Mesenchymal stem cell (in vitro differentiated cells and primary cell): ENCODE measurements around the gene FRY.
A peak's percentile ranks its signal among the peaks of the same experiment; 100 is the strongest.

Experiments used
- DNase-seq: peaks from one replicate; pipeline ENCODE4 v3.0.0-alpha.2; 2013
- H2AFZ ChIP-seq: one replicate; pipeline ENCODE4 v1.6.1; 2013; ENCODE audit warnings: low read depth, mild to moderate bottlenecking, control low read depth, inconsistent platforms, low read length, moderate library complexity
- H2AK5ac ChIP-seq: 2 replicates; pipeline ENCODE4 v1.6.1; 2013; ENCODE audit warnings: low read length, moderate library complexity, mild to moderate bottlenecking, inconsistent platforms; ENCODE audit not compliant: severe bottlenecking
- H2BK120ac ChIP-seq: one replicate; pipeline ENCODE4 v1.6.1; 2013; ENCODE audit warnings: low read depth, mild to moderate bottlenecking, inconsistent platforms, low read length, moderate library complexity
- H2BK12ac ChIP-seq, 2 experiments: one replicate each; pipeline ENCODE4 v1.6.1; 2013; ENCODE audit warnings: inconsistent platforms in 2 of 2, low read length in 2 of 2, mild to moderate bottlenecking in 2 of 2, moderate library complexity in 2 of 2, control low read depth in 1 of 2
- H2BK15ac ChIP-seq: one replicate; pipeline ENCODE4 v1.6.1; 2013; ENCODE audit warnings: mild to moderate bottlenecking, low read depth, inconsistent platforms; ENCODE audit not compliant: poor library complexity, severe bottlenecking
- H2BK5ac ChIP-seq: 2 replicates; pipeline ENCODE4 v1.6.1; 2013; ENCODE audit warnings: low read depth, mild to moderate bottlenecking, low read length, control low read depth, inconsistent platforms; ENCODE audit not compliant: poor library complexity, severe bottlenecking
- H3K14ac ChIP-seq, 2 experiments: one replicate each; pipeline ENCODE4 v1.6.1; 2013; ENCODE audit warnings: inconsistent platforms in 2 of 2, low read length in 2 of 2, control low read depth in 1 of 2, mild to moderate bottlenecking in 1 of 2, moderate library complexity in 1 of 2
- H3K18ac ChIP-seq, 2 experiments: one replicate each; pipeline ENCODE4 v1.6.1; 2013; ENCODE audit warnings: inconsistent platforms in 2 of 2, low read length in 2 of 2, control low read depth in 1 of 2, low read depth in 1 of 2, mild to moderate bottlenecking in 1 of 2
- H3K23ac ChIP-seq, 2 experiments: one replicate each; pipeline ENCODE4 v1.6.1; 2013; ENCODE audit warnings: inconsistent platforms in 2 of 2, low read length in 2 of 2, mild to moderate bottlenecking in 2 of 2, moderate library complexity in 2 of 2, control low read depth in 1 of 2
- H3K27ac ChIP-seq: 2 replicates; pipeline ENCODE4 v1.5.1; 2013; ENCODE audit warnings: mild to moderate bottlenecking, moderate library complexity, low read length, control low read depth, inconsistent platforms; ENCODE audit not compliant: poor library complexity, severe bottlenecking
- H3K27me3 ChIP-seq, 2 experiments: 2 replicates each; pipeline versions ENCODE4 v1.6.1 to v1.7.0; 2013; ENCODE audit warnings: low read length in 2 of 2, mild to moderate bottlenecking in 2 of 2, moderate library complexity in 2 of 2, control low read depth in 1 of 2, inconsistent platforms in 1 of 2; ENCODE audit not compliant: control insufficient read depth in 1 of 2, insufficient read depth in 1 of 2
- H3K36me3 ChIP-seq, 2 experiments: 2 replicates each; pipeline versions ENCODE4 v1.6.1 to v1.7.0; 2013; ENCODE audit warnings: low read length in 2 of 2, control low read depth in 1 of 2, inconsistent platforms in 1 of 2, low read depth in 1 of 2, mild to moderate bottlenecking in 1 of 2; ENCODE audit not compliant: insufficient read depth in 2 of 2, control insufficient read depth in 1 of 2
- H3K4ac ChIP-seq, 2 experiments: one replicate each; pipeline ENCODE4 v1.6.1; 2013; ENCODE audit warnings: inconsistent platforms in 2 of 2, low read length in 2 of 2, mild to moderate bottlenecking in 2 of 2, moderate library complexity in 2 of 2, control low read depth in 1 of 2, low read depth in 1 of 2
- H3K4me1 ChIP-seq: 2 replicates; pipeline ENCODE4 v1.6.1; 2013; ENCODE audit warnings: low read depth, low read length, control low read depth; ENCODE audit not compliant: control insufficient read depth, insufficient read depth
- H3K4me2 ChIP-seq: 2 replicates; pipeline ENCODE4 v1.6.1; 2013; ENCODE audit warnings: low read length, mild to moderate bottlenecking, inconsistent platforms; ENCODE audit not compliant: poor library complexity, severe bottlenecking
- H3K4me3 ChIP-seq, 2 experiments: 2 replicates each; pipeline versions ENCODE4 v1.5.1 to v1.7.0; 2013; ENCODE audit warnings: low read length in 2 of 2, mild to moderate bottlenecking in 2 of 2, control low read depth in 1 of 2, low read depth in 1 of 2; ENCODE audit not compliant: insufficient read depth in 1 of 2
- H3K79me1 ChIP-seq: replicated peaks from 2 replicates; pipeline ENCODE4 v1.6.1; 2013; ENCODE audit warnings: mild to moderate bottlenecking, control low read depth, low read length, inconsistent platforms; ENCODE audit not compliant: poor library complexity, severe bottlenecking
- H3K9ac ChIP-seq: 2 replicates; pipeline ENCODE4 v1.7.0; 2013; ENCODE audit warnings: mild to moderate bottlenecking, low read length, moderate library complexity
- H3K9me3 ChIP-seq: 2 replicates; pipeline ENCODE4 v1.7.0; 2013; ENCODE audit warnings: mild to moderate bottlenecking, low read length; ENCODE audit not compliant: control insufficient read depth
- H4K8ac ChIP-seq: one replicate; pipeline ENCODE4 v1.6.1; 2013; ENCODE audit warnings: inconsistent platforms, mild to moderate bottlenecking, low read length, moderate library complexity
- H4K91ac ChIP-seq: one replicate; pipeline ENCODE4 v1.6.1; 2013; ENCODE audit warnings: mild to moderate bottlenecking, low read length, inconsistent platforms
- WGBS: methylation state at CpG from one replicate; pipeline ENCODE4 v1.1.7; 2013; ENCODE audit warnings: mixed read lengths; 5-methylcytosine and 5-hydroxymethylcytosine counted together

FRY gene

GRCh38 chr13:32141462-32141861 lies 109.9 kb downstream of the FRY start:
- H3K4me3 ChIP-seq: no peak overlapping the region
- no peak overlapping the region for H2BK120ac ChIP-seq
- H2BK5ac ChIP-seq: no peak overlapping the region
- 0% methylated on average over 1 of the region's 1 CpG for WGBS
- no peak overlapping the region for H2AFZ ChIP-seq
- no peak overlapping the region for H2BK12ac ChIP-seq
- no peaks in the 10 kb centered on the region for H3K9me3 ChIP-seq
- no peaks in the 10 kb centered on the region for H3K36me3 ChIP-seq
- no peak overlapping the region for H3K14ac ChIP-seq
- no peak overlapping the region for H3K18ac ChIP-seq
- H3K27me3 ChIP-seq: no peaks in the 10 kb centered on the region
- H3K27ac ChIP-seq: no peak overlapping the region
- no peak overlapping the region for H2BK15ac ChIP-seq
- H3K79me1 ChIP-seq: no peaks in the 10 kb centered on the region
- no peak for DNase-seq
- no peaks in the 10 kb centered on the region for H3K4me1 ChIP-seq
- no peak overlapping the region for H4K91ac ChIP-seq
- no peak overlapping the region for H3K9ac ChIP-seq
- no peak overlapping the region for H2AK5ac ChIP-seq
- no peak overlapping the region for H3K23ac ChIP-seq
- no peak overlapping the region for H3K4ac ChIP-seq
- H3K4me2 ChIP-seq: no peak overlapping the region
- H4K8ac ChIP-seq: no peak overlapping the region

GRCh38 chr13:32142115-32142514 lies 110.5 kb downstream of the FRY start:
- WGBS: 84% methylated on average over 1 of the region's 1 CpG
- Histone ChIP-seq H3K36me3 (no peaks in the 10 kb centered on the region), H4K8ac (no peak overlapping the region), H3K4me3 (no peak overlapping the region), H2BK5ac (no peak overlapping the region), H2BK12ac (no peak overlapping the region), H4K91ac (no peak overlapping the region), H3K18ac (no peak overlapping the region), H3K9me3 (no peaks in the 10 kb centered on the region), H3K4me2 (no peak overlapping the region), H3K9ac (no peak overlapping the region), H3K27me3 (no peaks in the 10 kb centered on the region), H3K27ac (no peak overlapping the region), H2BK15ac (no peak overlapping the region), H3K4me1 (no peaks in the 10 kb centered on the region), H3K14ac (no peak overlapping the region), H2AK5ac (no peak overlapping the region), H3K4ac (no peak overlapping the region), H2AFZ (no peak overlapping the region), H2BK120ac (no peak overlapping the region), H3K79me1 (no peaks in the 10 kb centered on the region), H3K23ac (no peak overlapping the region)
- no peak for DNase-seq

DNA sequence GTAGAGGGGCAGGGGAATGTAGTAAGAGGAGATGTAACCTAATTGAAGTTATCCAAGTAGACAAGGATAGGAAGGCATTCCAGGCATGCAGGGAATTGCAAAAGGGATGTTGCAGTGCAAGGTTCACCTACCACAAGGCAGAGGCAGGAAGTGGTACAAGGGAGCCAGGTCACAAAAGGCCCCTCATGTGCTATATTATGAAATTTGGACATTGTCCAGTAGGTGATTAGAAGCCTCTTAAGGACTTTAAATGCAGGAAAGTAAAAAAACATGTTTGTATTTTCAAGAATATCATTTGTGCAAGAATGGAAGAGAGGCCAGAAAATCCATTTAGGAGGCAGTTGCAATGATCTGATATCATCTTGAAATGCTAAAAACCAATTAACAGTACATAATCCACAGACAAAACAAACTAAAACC lies 111.4 kb downstream of the FRY start:
- peak; percentile 34 for DNase-seq
- Histone ChIP-seq H2AK5ac (no peak overlapping the region), H3K36me3 (no peaks in the 10 kb centered on the region), H3K4me3 (no peak overlapping the region), H3K18ac (no peak overlapping the region), H3K9me3 (no peaks in the 10 kb centered on the region), H3K4me1 (no peaks in the 10 kb centered on the region), H2BK120ac (no peak overlapping the region), H2BK5ac (no peak overlapping the region), H3K27me3 (no peaks in the 10 kb centered on the region), H2AFZ (no peak overlapping the region), H3K23ac (no peak overlapping the region), H3K79me1 (no peaks in the 10 kb centered on the region), H4K8ac (no peak overlapping the region), H3K27ac (peak overlapping the region; percentile 61), H3K4me2 (no peak overlapping the region), H3K14ac (no peak overlapping the region), H3K9ac (no peak overlapping the region), H2BK15ac (no peak overlapping the region), H3K4ac (no peak overlapping the region), H2BK12ac (no peak overlapping the region), H4K91ac (no peak overlapping the region)

GRCh38 chr13:32147193-32147592 lies 115.6 kb downstream of the FRY start:
- Histone ChIP-seq H2AK5ac (no peak overlapping the region), H3K36me3 (no peaks in the 10 kb centered on the region), H2BK120ac (no peak overlapping the region), H2BK15ac (no peak overlapping the region), H3K27ac (no peak overlapping the region), H3K14ac (no peak overlapping the region), H2BK12ac (no peak overlapping the region), H2AFZ (no peak overlapping the region), H3K23ac (no peak overlapping the region), H3K79me1 (no peaks in the 10 kb centered on the region), H2BK5ac (no peak overlapping the region), H4K91ac (no peak overlapping the region), H3K18ac (no peak overlapping the region), H3K4ac (no peak overlapping the region), H3K27me3 (no peaks in the 10 kb centered on the region), H3K4me1 (no peaks in the 10 kb centered on the region), H3K9me3 (no peaks in the 10 kb centered on the region), H3K4me2 (no peak overlapping the region), H3K9ac (no peak overlapping the region), H3K4me3 (no peak overlapping the region), H4K8ac (no peak overlapping the region)
- DNase-seq: no peak
- 96% methylated on average over 2 of the region's 2 CpGs for WGBS
